GM13976 (cell line): ENCODE measurements around the gene SLC9A6.

ENCODE experiments used
- DNase-seq: peaks from one replicate; pipeline ENCODE4 v3.0.0; 2012; ENCODE audit warnings: low spot score
- CTCF ChIP-seq: IDR thresholded peaks from 2 replicates; pipeline ENCODE4 v1.5.1; 2012; ENCODE audit warnings: borderline replicate concordance, mild to moderate bottlenecking; ENCODE audit not compliant: insufficient read depth; ENCODE audit errors: extremely low read depth, missing control alignments, control extremely low read depth
- in situ Hi-C: fragments of 300-500 bp; cut with MboI; formaldehyde crosslinking; loops from one replicate; pipeline ENCODE4 v1.12.0; 2022; ENCODE audit warnings: low sequenced_read_pairs, mixed read lengths, inconsistent platforms; ENCODE audit not compliant: unreplicated experiment

SLC9A6 gene

GRCh38 chrX:136064661-136065043 is 79.4 kb downstream of the SLC9A6 start:
- no peak for DNase-seq
- no peak for TF ChIP-seq CTCF
- in situ Hi-C loops: no loop called here

- DNase-seq: no peak
- no peak for TF ChIP-seq CTCF
- in situ Hi-C loops: no loop called here
These were observed 79.9 kb downstream of the SLC9A6 start for GRCh38 chrX:136065044-136065671.

- in situ Hi-C loops: no loop called here
- DNase-seq: no peak
- TF ChIP-seq CTCF: no peak
These were observed 81.9 kb downstream of the SLC9A6 start for GRCh38 chrX:136067097-136067496.

- TF ChIP-seq CTCF: no peak
- no peak for DNase-seq
- in situ Hi-C loops: no loop called here
These were observed 82.7 kb downstream of the SLC9A6 start for GRCh38 chrX:136067966-136068365.

GRCh38 chrX:136076942-136077341 is 91.7 kb downstream of the SLC9A6 start:
- no peak for DNase-seq
- in situ Hi-C loops: no loop called here
- TF ChIP-seq CTCF: no peak

GRCh38 chrX:136080766-136081165 is 95.5 kb downstream of the SLC9A6 start:
- TF ChIP-seq CTCF: no peak
- in situ Hi-C loops: no loop called here
- DNase-seq: no peak
